ENCODE results near the gene LUC7L3. TPM values are rescaled to one million over a fixed set of nuclear protein-coding genes. Genes with fewer than 3 reads are reported as not detected.
A peak's percentile ranks its signal among the peaks of the same experiment; 100 is the strongest.

Gene LUC7L3
- total RNA-seq, 1 experiment from 2014 or later, result 184 TPM

GRCh38 chr17:50703162-50703561 lies 16.2 kb upstream of the LUC7L3 start:
- no peak overlapping the region for H3K4me2 ChIP-seq (ENCODE audit: low read length)
- ChIA-PET RAD21 (ENCODE audit: low non-redundant PET in 1 of 2, low total read pairs in 2 of 2, uncharacterized antibody in 2 of 2, unreplicated experiment in 2 of 2) (no interaction called here), CTCF (interaction anchor here (1.0 to 1.3 kb wide), 2 partner anchors 8 to 73 kb away, joined by 3 to 6 read pairs; no protein-coding TSS in a partner anchor), POLR2A (no interaction called here)
- BruUV-seq (replicated peaks), result no TSS peak
- no peak overlapping the region for H3K4me3 ChIP-seq (replicated peaks in 1 of 2; ENCODE audit: low read depth in 1 of 2, low read length in 2 of 2)
- no peak overlapping the region for H3K9ac ChIP-seq (ENCODE audit: low read length)
- no peak overlapping the region for H2AFZ ChIP-seq (ENCODE audit: low read depth, low read length, poor library complexity, severe bottlenecking)
- H4K20me1 ChIP-seq (ENCODE audit: insufficient read depth), result no peaks in the 10 kb centered on the region; the same call in 1 of the 2 replicates
- no peak for ATAC-seq
- H3K27me3 ChIP-seq (ENCODE audit: insufficient read depth, low read length), result no peaks in the 10 kb centered on the region
- no peak for TF ChIP-seq FOSL1 (IDR thresholded peaks at IDR 0.05; ENCODE audit: low read depth)
- TF ChIP-seq SP1 (IDR thresholded peaks at IDR 0.05; ENCODE audit: low read depth), result no peak
- TF ChIP-seq RAD21 (IDR thresholded peaks at IDR 0.05; ENCODE audit: low read depth), result no peak
- no peak for TF ChIP-seq EGR1 (IDR thresholded peaks at IDR 0.05; ENCODE audit: low read depth)
- TF ChIP-seq ZNF274 (IDR thresholded peaks at IDR 0.05; ENCODE audit: low read depth, low read length), result no peak
- TF ChIP-seq JUND (IDR thresholded peaks at IDR 0.05), result no peak
- TF ChIP-seq SRF (IDR thresholded peaks at IDR 0.05; ENCODE audit: low read depth), result no peak
- no peak for TF ChIP-seq POLR2AphosphoS5 (IDR thresholded peaks at IDR 0.05; ENCODE audit: low read depth, low read length)
- H3K4me1 ChIP-seq (ENCODE audit: control insufficient read depth in 1 of 2, insufficient read depth in 2 of 2, low read length in 2 of 2), result peaks cover 0 to 38% of the 10 kb centered on the region in 2 experiments; a peak in 2 of 4 replicates
- intact Hi-C loops (cut with micrococcal nuclease), result no loop called here
- H3K79me2 ChIP-seq (ENCODE audit: insufficient read depth, low read length), result peaks cover 75% of the 10 kb centered on the region
- H3K36me3 ChIP-seq (ENCODE audit: control insufficient read depth in 1 of 2, insufficient read depth in 2 of 2, low read length in 2 of 2), result peaks cover 15 to 26% of the 10 kb centered on the region in 2 experiments
- no peak overlapping the region for H3K27ac ChIP-seq (ENCODE audit: low read depth, low read length)
- no peaks in the 10 kb centered on the region for H3K9me3 ChIP-seq (ENCODE audit: control insufficient read depth in 1 of 2, insufficient read depth in 1 of 2, low read depth in 1 of 2, low read length in 2 of 2)
- no peak for DNase-seq (ENCODE audit: low read depth, low spot score)
- no peaks in the 10 kb centered on the region for H3K9me2 ChIP-seq (ENCODE audit: insufficient read depth)

DNA sequence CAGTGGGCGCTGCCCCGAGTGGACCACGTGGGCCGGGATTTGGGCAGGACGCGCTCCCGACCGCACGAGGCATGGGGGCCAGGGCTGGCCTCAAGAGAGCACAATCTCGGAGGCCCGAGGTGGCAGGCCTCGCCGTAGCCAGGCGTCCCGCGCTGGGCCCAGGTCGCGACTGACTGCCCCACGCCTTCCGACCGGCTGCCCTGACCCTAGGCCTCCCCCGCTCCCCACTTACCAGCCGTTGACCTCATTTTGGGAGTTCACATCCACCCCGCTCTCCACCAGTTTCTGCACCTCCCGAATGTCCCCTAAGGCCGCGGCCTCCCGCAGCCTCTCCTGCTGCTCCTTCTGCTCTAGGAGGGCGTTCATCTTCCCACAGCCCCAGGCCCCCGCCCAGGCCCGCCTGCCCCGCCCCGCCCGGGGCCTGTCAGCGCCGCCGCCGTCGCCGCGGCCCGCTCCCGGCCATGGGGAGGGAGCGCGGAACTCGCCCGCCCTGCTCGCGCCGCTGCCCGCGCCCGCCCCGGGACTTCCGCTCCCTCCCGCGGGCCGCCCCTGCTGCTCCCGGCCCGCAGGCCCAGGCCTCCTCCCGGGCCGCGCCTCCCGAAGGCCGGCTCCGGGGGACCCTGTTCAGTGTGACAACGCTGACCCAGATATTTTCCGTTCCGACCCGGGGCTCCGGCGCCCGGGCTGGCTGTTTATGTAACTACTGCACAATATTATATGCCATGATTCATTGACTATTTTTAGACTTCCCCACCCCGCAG lies 11.9 kb upstream of the LUC7L3 start, which contains the start of gene ANKRD40:
Gene ANKRD40 (minus strand): TSS at position 626 of the 761 bp plus-strand sequence. CDS start 260 bp downstream, at position 366.
- peak; percentile 79 for ATAC-seq
- DNase-seq (ENCODE audit: low read depth, low spot score), result peak; percentile 90
- H3K79me2 ChIP-seq (ENCODE audit: insufficient read depth, low read length), result peaks cover 63% of the 10 kb centered on the region
- TF ChIP-seq SIN3A (IDR thresholded peaks at IDR 0.05; ENCODE audit: low read depth), result peak; percentile 90
- no peak for TF ChIP-seq EZH2 (IDR thresholded peaks at IDR 0.05)
- peak; percentile 25; the same call in 1 of the 2 replicates for TF ChIP-seq RAD21 (IDR thresholded peaks at IDR 0.05; ENCODE audit: low read depth)
- peak; percentile 100 for TF ChIP-seq ZFX (IDR thresholded peaks at IDR 0.05)
- peak; percentile 70 for TF ChIP-seq FOSL1 (IDR thresholded peaks at IDR 0.05; ENCODE audit: low read depth)
- no peak for TF ChIP-seq EZH2phosphoT487 (IDR thresholded peaks at IDR 0.05; ENCODE audit: borderline replicate concordance)
- peak; percentile 75 for TF ChIP-seq POLR2A (IDR thresholded peaks at IDR 0.05; ENCODE audit: borderline replicate concordance, extremely low read depth, insufficient read depth, insufficient read length)
- no peak for TF ChIP-seq ATF3 (IDR thresholded peaks at IDR 0.05)
- 0 out of 2 replicates have a peak, but pooled peaks have one; percentile 35 for TF ChIP-seq EGR1 (IDR thresholded peaks at IDR 0.05; ENCODE audit: low read depth)
- peak; percentile 91; the same call in 1 of the 2 replicates for TF ChIP-seq CBX3 (IDR thresholded peaks at IDR 0.05; ENCODE audit: low read depth)
- TF ChIP-seq POLR2AphosphoS5 (IDR thresholded peaks at IDR 0.05; ENCODE audit: low read depth, low read length), result peak; percentile 85
- TF ChIP-seq, protein P1, sequence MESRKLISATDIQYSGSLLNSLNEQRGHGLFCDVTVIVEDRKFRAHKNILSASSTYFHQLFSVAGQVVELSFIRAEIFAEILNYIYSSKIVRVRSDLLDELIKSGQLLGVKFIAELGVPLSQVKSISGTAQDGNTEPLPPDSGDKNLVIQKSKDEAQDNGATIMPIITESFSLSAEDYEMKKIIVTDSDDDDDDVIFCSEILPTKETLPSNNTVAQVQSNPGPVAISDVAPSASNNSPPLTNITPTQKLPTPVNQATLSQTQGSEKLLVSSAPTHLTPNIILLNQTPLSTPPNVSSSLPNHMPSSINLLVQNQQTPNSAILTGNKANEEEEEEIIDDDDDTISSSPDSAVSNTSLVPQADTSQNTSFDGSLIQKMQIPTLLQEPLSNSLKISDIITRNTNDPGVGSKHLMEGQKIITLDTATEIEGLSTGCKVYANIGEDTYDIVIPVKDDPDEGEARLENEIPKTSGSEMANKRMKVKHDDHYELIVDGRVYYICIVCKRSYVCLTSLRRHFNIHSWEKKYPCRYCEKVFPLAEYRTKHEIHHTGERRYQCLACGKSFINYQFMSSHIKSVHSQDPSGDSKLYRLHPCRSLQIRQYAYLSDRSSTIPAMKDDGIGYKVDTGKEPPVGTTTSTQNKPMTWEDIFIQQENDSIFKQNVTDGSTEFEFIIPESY (IDR thresholded peaks at IDR 0.05; ENCODE audit: extremely low read depth, insufficient replicate concordance, low read length), result no peak
- peak; percentile 81 for TF ChIP-seq SP1 (IDR thresholded peaks at IDR 0.05; ENCODE audit: low read depth)
- no peak for TF ChIP-seq ZNF274 (IDR thresholded peaks at IDR 0.05; ENCODE audit: low read depth, low read length)
- peak; percentile 68 for TF ChIP-seq TCF7L2 (IDR thresholded peaks at IDR 0.05; ENCODE audit: borderline replicate concordance, extremely low read depth, insufficient read depth, insufficient read length)
- peak; percentile 76 for TF ChIP-seq CEBPB (IDR thresholded peaks at IDR 0.05; ENCODE audit: low read depth)

More for the DNA sequence above, 11.9 kb upstream of the LUC7L3 start, which contains the start of gene ANKRD40:
- Histone ChIP-seq H3K27ac (ENCODE audit: low read depth, low read length) (peak within 1 kb of the TSS; percentile 96), H3K4me3 (replicated peaks in 1 of 2; ENCODE audit: low read depth in 1 of 2, low read length in 2 of 2) (peak within 1 kb of the TSS; percentile 76 to 79), H3K27me3 (ENCODE audit: insufficient read depth, low read length) (no peaks in the 10 kb centered on the region), H3K9me3 (ENCODE audit: control insufficient read depth in 1 of 2, insufficient read depth in 1 of 2, low read depth in 1 of 2, low read length in 2 of 2) (no peaks in the 10 kb centered on the region), H3K36me3 (ENCODE audit: control insufficient read depth in 1 of 2, insufficient read depth in 2 of 2, low read length in 2 of 2) (peaks cover 0 to 12% of the 10 kb centered on the region in 2 experiments; a peak in 1 of 4 replicates), H3K4me2 (ENCODE audit: low read length) (peak within 1 kb of the TSS; percentile 87), H4K20me1 (ENCODE audit: insufficient read depth) (no peaks in the 10 kb centered on the region), H3K9ac (ENCODE audit: low read length) (peak within 1 kb of the TSS; percentile 85), H3K4me1 (ENCODE audit: control insufficient read depth in 1 of 2, insufficient read depth in 2 of 2, low read length in 2 of 2) (peaks cover 14 to 43% of the 10 kb centered on the region in 2 experiments), H3K9me2 (ENCODE audit: insufficient read depth) (no peaks in the 10 kb centered on the region), H2AFZ (ENCODE audit: low read depth, low read length, poor library complexity, severe bottlenecking) (peak within 1 kb of the TSS; percentile 37)
- TSS peak; percentile 69 for BruUV-seq (replicated peaks)
- CTCF ChIA-PET, result interaction anchor here (0.6 to 2.8 kb wide), 3 partner anchors 14 to 224 kb away, joined by 3 to 25 read pairs (median 3); no protein-coding TSS in a partner anchor
- RAD21 ChIA-PET (ENCODE audit: low non-redundant PET in 1 of 2, low total read pairs in 2 of 2, uncharacterized antibody in 2 of 2, unreplicated experiment in 2 of 2), result no interaction called here
- intact Hi-C loops (cut with micrococcal nuclease), result loop anchor here (5.0 kb wide), 1 partner anchor 135 kb away; no protein-coding TSS in a partner anchor
- POLR2A ChIA-PET, result interaction anchor here (0.7 to 1.9 kb wide), 3 partner anchors 12 to 69 kb away, joined by 4 to 7 read pairs (median 5); partner anchors contain the start of gene LUC7L3
